BJ (cell line): Measurements from ENCODE around the gene LCN6. TPM values are rescaled to one million over a fixed set of nuclear protein-coding genes. Genes with fewer than 3 reads are reported as not detected.

ENCODE experiments used
- CTCF ChIA-PET: fragments of 350-600 bp; formaldehyde crosslinking; extraction: SDS; loops from one replicate; lab custom pipeline; 2021; ENCODE audit warnings: antibody characterized with exemption, inconsistent platforms; lab: Yijun Ruan, JAX
- POLR2A ChIA-PET: fragments of 300-600 bp; sonication (Branson Sonifier 250); formaldehyde crosslinking; extraction: SDS; loops from one replicate; lab custom pipeline; 2021; ENCODE audit warnings: antibody characterized with exemption; lab: Charles Lee
- DNase-seq: peaks from one replicate; pipeline ENCODE4 v3.0.0-alpha.2; 2011; ENCODE audit warnings: low read depth
- H3K27me3 ChIP-seq: 2 replicates; pipeline ENCODE4 v1.6.0; 2011; ENCODE audit warnings: low read length; ENCODE audit not compliant: control insufficient read depth, insufficient read depth
- H3K36me3 ChIP-seq: 2 replicates; pipeline ENCODE4 v1.5.1; 2011; ENCODE audit warnings: low read length; ENCODE audit not compliant: control insufficient read depth, insufficient read depth
- H3K4me3 ChIP-seq: 2 replicates; pipeline ENCODE4 v1.5.1; 2011; ENCODE audit warnings: low read depth, mild to moderate bottlenecking, control low read depth, low read length
- CTCF ChIP-seq: IDR thresholded peaks from 2 replicates; pipeline ENCODE4 v1.5.1; 2011; ENCODE audit warnings: low read depth, mild to moderate bottlenecking, control low read depth, inconsistent platforms, low read length, moderate library complexity; ENCODE audit not compliant: insufficient read depth
- polyA plus RNA-seq: library from polyadenylated mRNA; depleted of rRNA; stranded (reverse); fragments of >200 nt; gene quantifications from 2 replicates; pipeline ENCODE4 v1.2.3, GENCODE V29; 2011

LCN6 gene
- polyA plus RNA-seq, 1 experiment: not detected

- CTCF ChIA-PET: interaction anchor here (0.8 kb wide), 1 partner anchor 121 kb away, joined by 3 read pairs; no protein-coding TSS in a partner anchor
- DNase-seq: no peak
- H3K36me3 ChIP-seq: peaks cover 42% of the 10 kb centered on the region
- POLR2A ChIA-PET: no interaction called here
- no peaks in the 10 kb centered on the region for H3K27me3 ChIP-seq
- no peak for TF ChIP-seq CTCF
- H3K4me3 ChIP-seq: no peak overlapping the region
Observed at GRCh38 chr9:136722969-136723356, 25.4 kb downstream of the LCN6 start.

GRCh38 chr9:136722093-136722968 is 26.0 kb downstream of the LCN6 start:
- H3K36me3 ChIP-seq: peaks cover 42% of the 10 kb centered on the region
- POLR2A ChIA-PET: interaction anchor here (0.6 kb wide), 1 partner anchor 342 kb away, joined by 4 read pairs; no protein-coding TSS in a partner anchor
- TF ChIP-seq CTCF: no peak

GRCh38 chr9:136721339-136722092 is 26.8 kb downstream of the LCN6 start:
- no peak for TF ChIP-seq CTCF
- ChIA-PET CTCF (no interaction called here), POLR2A (no interaction called here)
- Histone ChIP-seq H3K4me3 (no peak overlapping the region), H3K27me3 (no peaks in the 10 kb centered on the region), H3K36me3 (peaks cover 38% of the 10 kb centered on the region)
- no peak for DNase-seq

More at GRCh38 chr9:136722093-136722968, 26.0 kb downstream of the LCN6 start:
- CTCF ChIA-PET: interaction anchor here (0.8 kb wide), 1 partner anchor 122 kb away, joined by 3 read pairs; no protein-coding TSS in a partner anchor
- no peak for DNase-seq
- Histone ChIP-seq H3K27me3 (no peaks in the 10 kb centered on the region), H3K4me3 (no peak overlapping the region)

GRCh38 chr9:136720898-136721338 is 27.4 kb downstream of the LCN6 start:
- ChIA-PET POLR2A (no interaction called here), CTCF (no interaction called here)
- TF ChIP-seq CTCF: no peak
- Histone ChIP-seq H3K27me3 (peaks cover under 1% of the 10 kb centered on the region; the same call in 1 of the 2 replicates), H3K36me3 (peaks cover 34% of the 10 kb centered on the region), H3K4me3 (no peak overlapping the region)
- no peak for DNase-seq
